Fibroblast of villous mesenchyme (primary cell): ENCODE measurements around the gene ALKBH1. TPM values are rescaled to one million over a fixed set of nuclear protein-coding genes. Genes with fewer than 3 reads are reported as not detected.
A peak's percentile ranks its signal among the peaks of the same experiment; 100 is the strongest.

Source experiments
- DNase-seq: peaks from one replicate; pipeline ENCODE4 v3.0.0-alpha.2; 2010; ENCODE audit warnings: low read depth
- H3K4me3 ChIP-seq: 2 replicates; pipeline ENCODE4 v1.5.1; 2011; ENCODE audit warnings: low read depth, mild to moderate bottlenecking, low read length
- CTCF ChIP-seq: IDR thresholded peaks from 2 replicates; pipeline ENCODE4 v1.5.1; 2012; ENCODE audit warnings: low read depth, mild to moderate bottlenecking, low read length; ENCODE audit not compliant: insufficient read depth
- total RNA-seq: library from RNA; depleted of rRNA; stranded (reverse); fragments of >200 nt; gene quantifications from 2 replicates; pipeline ENCODE4 v1.2.3, GENCODE V29; 2012

The ALKBH1 gene
- total RNA-seq, 1 donor = 11.7 TPM

DNA sequence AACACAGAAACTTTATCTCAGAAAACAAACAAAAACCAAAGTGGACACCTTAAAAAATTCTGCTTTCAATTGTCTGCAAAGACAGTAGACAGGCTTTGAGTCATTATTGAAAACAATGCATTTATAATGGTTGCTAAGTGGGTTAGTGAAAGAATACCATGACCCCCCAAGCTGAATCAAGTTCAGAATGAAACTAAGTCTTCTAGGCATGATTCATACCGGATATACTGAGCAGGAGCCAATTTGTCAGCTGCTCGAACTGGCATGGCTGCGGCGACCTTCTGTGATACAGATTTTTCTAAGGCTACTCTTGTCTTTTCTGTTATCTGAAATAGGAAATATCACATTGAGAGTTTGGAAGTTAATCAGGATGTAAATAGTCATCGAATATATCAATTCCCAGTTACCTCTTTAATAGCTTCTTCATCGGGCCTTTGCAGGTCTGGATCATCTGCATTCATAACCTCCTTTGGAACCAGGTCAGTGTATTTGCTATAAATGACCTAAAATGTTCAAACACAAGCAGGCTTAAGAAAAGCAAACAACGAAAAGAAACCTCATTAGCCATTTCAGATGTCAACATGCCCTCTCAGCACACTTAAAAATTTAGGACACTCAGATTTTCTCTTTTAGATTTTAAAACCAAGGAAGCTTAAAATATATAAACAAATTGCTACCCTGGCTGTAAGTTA lies 30.9 kb upstream of the ALKBH1 start:
- no peak overlapping the region for H3K4me3 ChIP-seq
- peak; percentile 36 for DNase-seq
- TF ChIP-seq CTCF = no peak

GRCh38 chr14:77730976-77731497 lies 23.2 kb upstream of the ALKBH1 start:
- peak; percentile 43 for DNase-seq
- H3K4me3 ChIP-seq = no peak overlapping the region
- TF ChIP-seq CTCF = no peak

GRCh38 chr14:77722301-77722700 lies 14.5 kb upstream of the ALKBH1 start:
- no peak for DNase-seq
- no peak overlapping the region for H3K4me3 ChIP-seq
- no peak for TF ChIP-seq CTCF

- no peak for DNase-seq
- TF ChIP-seq CTCF = no peak
- H3K4me3 ChIP-seq = no peak overlapping the region
Measured at GRCh38 chr14:77721437-77721836, 13.6 kb upstream of the ALKBH1 start.

- H3K4me3 ChIP-seq = no peak overlapping the region
- no peak for TF ChIP-seq CTCF
- DNase-seq = no peak
Measured at GRCh38 chr14:77717608-77718305, 9.9 kb upstream of the ALKBH1 start.

- TF ChIP-seq CTCF = no peak
- DNase-seq = no peak
- no peak overlapping the region for H3K4me3 ChIP-seq
Measured at GRCh38 chr14:77714926-77715325, 7.1 kb upstream of the ALKBH1 start.
